CD4-positive, alpha-beta memory T cell (primary cell): ENCODE results near the gene MED22. TPM values are rescaled to one million over a fixed set of nuclear protein-coding genes. Genes with fewer than 3 reads are reported as not detected.
"Not testable (repeated sequence)": the region's sequence is repeated elsewhere in the genome, so short reads cannot be mapped to it uniquely, and the experiment has no call there.

ENCODE experiments used
- CTCF ChIA-PET: fragments of 350-600 bp; sonication (Branson Sonifier 250); formaldehyde crosslinking; loops from one replicate; lab custom pipeline; 2021; ENCODE audit warnings: inconsistent platforms; ENCODE audit not compliant: partially characterized antibody; lab: Charles Lee
- POLR2A ChIA-PET: fragments of 350-600 bp; sonication (Branson Sonifier 250); formaldehyde crosslinking; loops from one replicate; lab custom pipeline; 2021; ENCODE audit not compliant: partially characterized antibody; lab: Charles Lee
- DNase-seq, 5 donors: peaks; one replicate each; pipeline versions ENCODE4 v3.0.0 to v3.0.0-alpha.2; 2020 to 2022; ENCODE audit warnings: mixed read lengths in 1 of 5
- H3K27ac ChIP-seq: one replicate; pipeline ENCODE4 v1.7.0; 2013; ENCODE audit warnings: low read depth, low read length
- H3K27me3 ChIP-seq: 2 replicates; pipeline ENCODE4 v1.7.0; 2013; ENCODE audit warnings: mild to moderate bottlenecking, low read length, moderate library complexity; ENCODE audit not compliant: insufficient read depth
- H3K36me3 ChIP-seq: 2 replicates; pipeline ENCODE4 v1.7.0; 2013; ENCODE audit warnings: mild to moderate bottlenecking, low read length, moderate library complexity; ENCODE audit not compliant: insufficient read depth
- H3K4me1 ChIP-seq: 2 replicates; pipeline ENCODE4 v1.7.0; 2013; ENCODE audit warnings: mild to moderate bottlenecking, low read length, moderate library complexity; ENCODE audit not compliant: insufficient read depth
- H3K4me3 ChIP-seq, 2 donors: one replicate each; pipeline ENCODE4 v1.7.0; 2013; ENCODE audit warnings: low read length in 2 of 2, mild to moderate bottlenecking in 1 of 2
- H3K9me3 ChIP-seq, 2 donors: one replicate each; pipeline ENCODE4 v1.7.0; 2013; ENCODE audit warnings: low read length in 2 of 2, control low read depth in 1 of 2; ENCODE audit not compliant: control insufficient read depth in 1 of 2
- H3K27ac Mint-ChIP-seq, 7 donors: one replicate each; pipeline ENCODE4 v1.8.0; 2020 to 2021; ENCODE audit warnings: mixed read lengths in 7 of 7, mild to moderate bottlenecking in 6 of 7, inconsistent platforms in 3 of 7, moderate library complexity in 3 of 7
- H3K27me3 Mint-ChIP-seq, 2 donors: one replicate each; pipeline ENCODE4 v1.8.0; 2020 to 2021; ENCODE audit warnings: mixed read lengths in 2 of 2
- H3K36me3 Mint-ChIP-seq, 2 donors: one replicate each; pipeline ENCODE4 v1.8.0; 2020 to 2021; ENCODE audit warnings: mixed read lengths in 2 of 2, inconsistent platforms in 1 of 2, mild to moderate bottlenecking in 1 of 2
- H3K4me1 Mint-ChIP-seq, 4 donors: one replicate each; pipeline ENCODE4 v1.8.0; 2020 to 2021; ENCODE audit warnings: mixed read lengths in 4 of 4, mild to moderate bottlenecking in 1 of 4
- H3K4me3 Mint-ChIP-seq, 8 donors: one replicate each; pipeline ENCODE4 v1.8.0; 2020 to 2021; ENCODE audit warnings: mixed read lengths in 8 of 8, mild to moderate bottlenecking in 7 of 8, moderate library complexity in 6 of 8, inconsistent platforms in 3 of 8
- H3K9me3 Mint-ChIP-seq, 8 donors: one replicate each; pipeline ENCODE4 v1.8.0; 2020 to 2021; ENCODE audit warnings: mixed read lengths in 8 of 8, mild to moderate bottlenecking in 5 of 8, inconsistent platforms in 3 of 8, moderate library complexity in 1 of 8
- intact Hi-C: fragments of 100-400 bp; cut with micrococcal nuclease; formaldehyde crosslinking; loops from one replicate; pipeline ENCODE4 v1.15.1; 2023
- polyA plus RNA-seq, 2 donors: library from polyadenylated mRNA; unstranded; fragments of 300-500 nt; fragmentation: Illumina TruSeq; gene quantifications; one replicate each; pipeline ENCODE4 v1.2.3, GENCODE V29; 2021
- total RNA-seq, 2 experiments: library from RNA; stranded (reverse); gene quantifications; one replicate each; pipeline ENCODE4 v1.2.3, GENCODE V29; 2021

MED22 gene
- total and polyA plus RNA-seq, 4 experiments from 2014 or later: 8.1 to 42.8 (median 28.1) TPM

GRCh38 chr9:133301253-133302230 lies 46.4 kb downstream of the MED22 start:
- Histone ChIP-seq H3K4me1 (no peaks in the 10 kb centered on the region), H3K27me3 (no peaks in the 10 kb centered on the region), H3K9me3 (no peaks in the 10 kb centered on the region), H3K27ac (no peak overlapping the region), H3K36me3 (no peaks in the 10 kb centered on the region), H3K4me3 (no peak overlapping the region)
- Mint-ChIP-seq H3K4me1 (no peaks in the 10 kb centered on the region), H3K27me3 (peaks cover 6 to 9% of the 10 kb centered on the region in 2 donors), H3K9me3 (peaks cover 0 to 1% (median 0%) of the 10 kb centered on the region in 8 donors), H3K36me3 (no peaks in the 10 kb centered on the region), H3K27ac (no peak overlapping the region), H3K4me3 (no peak overlapping the region)
- intact Hi-C loops: no loop called here
- CTCF ChIA-PET: no interaction called here
- DNase-seq: no peak
- POLR2A ChIA-PET: no interaction called here

GRCh38 chr9:133299996-133300395 lies 47.9 kb downstream of the MED22 start:
- H3K4me3 Mint-ChIP-seq, DNase-seq, H3K4me1 ChIP-seq, H3K27ac ChIP-seq, H3K4me1 Mint-ChIP-seq, H3K27ac Mint-ChIP-seq, intact Hi-C loops, H3K9me3 Mint-ChIP-seq, H3K36me3 Mint-ChIP-seq, H3K36me3 ChIP-seq, POLR2A ChIA-PET, H3K27me3 ChIP-seq, H3K4me3 ChIP-seq, H3K9me3 ChIP-seq, CTCF ChIA-PET: not testable (repeated sequence)
- H3K27me3 Mint-ChIP-seq: peaks cover 11 to 12% of the 10 kb centered on the region in 2 donors

- intact Hi-C loops: no loop called here
- POLR2A ChIA-PET: no interaction called here
- no peaks in the 10 kb centered on the region for H3K4me1 ChIP-seq
- H3K27me3 Mint-ChIP-seq: peaks cover 27 to 37% of the 10 kb centered on the region in 2 donors
- H3K4me3 ChIP-seq: no peak overlapping the region
- H3K9me3 Mint-ChIP-seq: peaks cover 3 to 38% (median 29%) of the 10 kb centered on the region in 8 donors
- no peak overlapping the region for H3K27ac Mint-ChIP-seq
- no peaks in the 10 kb centered on the region for H3K36me3 ChIP-seq
- H3K9me3 ChIP-seq: no peaks in the 10 kb centered on the region
- peaks cover 3 to 11% of the 10 kb centered on the region in 2 donors for H3K36me3 Mint-ChIP-seq
- no peak overlapping the region for H3K4me3 Mint-ChIP-seq
- H3K27me3 ChIP-seq: no peaks in the 10 kb centered on the region
- no peak overlapping the region for H3K27ac ChIP-seq
- no peaks in the 10 kb centered on the region for H3K4me1 Mint-ChIP-seq
- CTCF ChIA-PET: no interaction called here
- DNase-seq: no peak
Observed at GRCh38 chr9:133294257-133294656, 53.7 kb downstream of the MED22 start.

- ChIA-PET CTCF (no interaction called here), POLR2A (no interaction called here)
- no peak for DNase-seq
- Histone ChIP-seq H3K27me3 (no peaks in the 10 kb centered on the region), H3K27ac (no peak overlapping the region), H3K4me3 (no peak overlapping the region), H3K36me3 (no peaks in the 10 kb centered on the region), H3K4me1 (no peaks in the 10 kb centered on the region), H3K9me3 (no peaks in the 10 kb centered on the region)
- Mint-ChIP-seq H3K36me3 (peaks cover 3 to 11% of the 10 kb centered on the region in 2 donors), H3K4me3 (peak overlapping the region in 1 of 8 donors; percentile 3), H3K4me1 (no peaks in the 10 kb centered on the region), H3K9me3 (peaks cover 6 to 48% (median 36%) of the 10 kb centered on the region in 8 donors), H3K27me3 (peaks cover 27 to 33% of the 10 kb centered on the region in 2 donors), H3K27ac (no peak overlapping the region)
- intact Hi-C loops: no loop called here
Observed at GRCh38 chr9:133290751-133291302, 57.1 kb downstream of the MED22 start.

Other genes starting within 250 kb of the MED22 start
- gene RALGDS, start 226.9 kb downstream of the MED22 start, total RNA-seq: 100 to 1,000 TPM; 123 to 131 TPM
- gene RALGDS, start 226.9 kb downstream of the MED22 start, polyA plus RNA-seq: 10 to 100 TPM; 27.9 to 67.8 TPM
- 1 to 10 TPM; 3.6 to 6.3 TPM for gene GBGT1, start 184.2 kb downstream of the MED22 start, total RNA-seq
- under 1 TPM; 0.16 to 0.50 TPM for gene GBGT1, start 184.2 kb downstream of the MED22 start, polyA plus RNA-seq
- not detected for gene OBP2B, start 138.9 kb downstream of the MED22 start, total RNA-seq
- gene OBP2B, start 138.9 kb downstream of the MED22 start, polyA plus RNA-seq: not detected
- gene ABO, start 72.9 kb downstream of the MED22 start, total RNA-seq: under 1 TPM in 1 of 2 experiments, not detected in 1; 0.29 TPM
- 1 to 10 TPM; 1.2 to 1.7 TPM for gene ABO, start 72.9 kb downstream of the MED22 start, polyA plus RNA-seq
- gene SURF6, start 11.9 kb downstream of the MED22 start, total RNA-seq: 10 to 100 TPM; 28.6 to 28.9 TPM
- 10 to 100 TPM in 1 of 2 donors, 1 to 10 TPM in 1; 2.3 to 13.4 TPM for gene SURF6, start 11.9 kb downstream of the MED22 start, polyA plus RNA-seq
- gene RPL7A, start 87 bp upstream of the MED22 start, total RNA-seq: 1,000 to 10,000 TPM; 2,104 to 2,268 TPM
- gene RPL7A, start 87 bp upstream of the MED22 start, polyA plus RNA-seq: 1,000 to 10,000 TPM in 1 of 2 donors, 100 to 1,000 TPM in 1; 794 to 1,144 TPM
- 10 to 100 TPM; 54.3 to 61.1 TPM for gene SURF1, start 8.4 kb upstream of the MED22 start, total RNA-seq
- 100 to 1,000 TPM; 105 to 114 TPM for gene SURF1, start 8.4 kb upstream of the MED22 start, polyA plus RNA-seq
- 10 to 100 TPM; 19.5 to 19.8 TPM for gene SURF2, start 8.4 kb upstream of the MED22 start, total RNA-seq
- 10 to 100 TPM; 29.7 to 46.7 TPM for gene SURF2, start 8.4 kb upstream of the MED22 start, polyA plus RNA-seq
- 100 to 1,000 TPM; 103 to 110 TPM for gene SURF4, start 27.9 kb upstream of the MED22 start, total RNA-seq
- gene SURF4, start 27.9 kb upstream of the MED22 start, polyA plus RNA-seq: 100 to 1,000 TPM; 156 to 264 TPM
- 1 to 10 TPM; 1.4 to 2.1 TPM for gene STKLD1, start 28.2 kb upstream of the MED22 start, total RNA-seq
- 1 to 10 TPM in 1 of 2 donors, not detected in 1; 1.5 TPM for gene STKLD1, start 28.2 kb upstream of the MED22 start, polyA plus RNA-seq
- 10 to 100 TPM; 38.7 to 39.0 TPM for gene REXO4, start 69.9 kb upstream of the MED22 start, total RNA-seq
- gene REXO4, start 69.9 kb upstream of the MED22 start, polyA plus RNA-seq: 10 to 100 TPM; 10.7 to 25.2 TPM
- gene ADAMTS13, start 74.2 kb upstream of the MED22 start, total RNA-seq: 1 to 10 TPM; 1.5 to 1.7 TPM
- not detected for gene ADAMTS13, start 74.2 kb upstream of the MED22 start, polyA plus RNA-seq
- gene CACFD1, start 111.8 kb upstream of the MED22 start, total RNA-seq: 1 to 10 TPM; 2.5 to 2.6 TPM
- gene CACFD1, start 111.8 kb upstream of the MED22 start, polyA plus RNA-seq: 1 to 10 TPM; 2.9 to 3.4 TPM
- gene SLC2A6, start 131.0 kb upstream of the MED22 start, total RNA-seq: 1 to 10 TPM; 1.6 to 2.5 TPM
- 1 to 10 TPM in 1 of 2 donors, under 1 TPM in 1; 0.41 to 1.1 TPM for gene SLC2A6, start 131.0 kb upstream of the MED22 start, polyA plus RNA-seq
- not detected for gene MYMK, start 176.8 kb upstream of the MED22 start, total RNA-seq
- not detected for gene MYMK, start 176.8 kb upstream of the MED22 start, polyA plus RNA-seq
- under 1 TPM; 0.09 to 0.17 TPM for gene ADAMTSL2, start 186.6 kb upstream of the MED22 start, total RNA-seq
- under 1 TPM in 1 of 2 donors, not detected in 1; 0.07 TPM for gene ADAMTSL2, start 186.6 kb upstream of the MED22 start, polyA plus RNA-seq